ENCODE measurements around the gene WNT3A.

- no peak for TF ChIP-seq CTCF (optimal IDR thresholded peaks at IDR 0.05 in 1 of 3, IDR thresholded peaks at IDR 0.05 in 1 of 3, conservative IDR thresholded peaks at IDR 0.05 in 1 of 3; ENCODE audit: extremely low read depth in 1 of 3, insufficient read depth in 2 of 3, low read length in 3 of 3)
- no peak for TF ChIP-seq EZH2 (IDR thresholded peaks at IDR 0.05; ENCODE audit: low read length)
Measured at GRCh38 chr1:228045871-228046270, 39.1 kb downstream of the WNT3A start.

Measured in keratinocyte (primary cell).